GM12873 (cell line): ENCODE measurements around the gene GRM8.

ENCODE experiments used
- TF ChIP-seq, protein P1 (sequence below): IDR thresholded peaks from 2 replicates; pipeline ENCODE4 v1.5.1; 2012; ENCODE audit warnings: low read depth, mild to moderate bottlenecking, moderate library complexity, low read length, control low read depth; ENCODE audit not compliant: insufficient read depth; ENCODE audit errors: missing control alignments

GRM8 gene

GRCh38 chr7:126689037-126689436 is 563.7 kb downstream of the GRM8 start:
- TF ChIP-seq, protein P1, sequence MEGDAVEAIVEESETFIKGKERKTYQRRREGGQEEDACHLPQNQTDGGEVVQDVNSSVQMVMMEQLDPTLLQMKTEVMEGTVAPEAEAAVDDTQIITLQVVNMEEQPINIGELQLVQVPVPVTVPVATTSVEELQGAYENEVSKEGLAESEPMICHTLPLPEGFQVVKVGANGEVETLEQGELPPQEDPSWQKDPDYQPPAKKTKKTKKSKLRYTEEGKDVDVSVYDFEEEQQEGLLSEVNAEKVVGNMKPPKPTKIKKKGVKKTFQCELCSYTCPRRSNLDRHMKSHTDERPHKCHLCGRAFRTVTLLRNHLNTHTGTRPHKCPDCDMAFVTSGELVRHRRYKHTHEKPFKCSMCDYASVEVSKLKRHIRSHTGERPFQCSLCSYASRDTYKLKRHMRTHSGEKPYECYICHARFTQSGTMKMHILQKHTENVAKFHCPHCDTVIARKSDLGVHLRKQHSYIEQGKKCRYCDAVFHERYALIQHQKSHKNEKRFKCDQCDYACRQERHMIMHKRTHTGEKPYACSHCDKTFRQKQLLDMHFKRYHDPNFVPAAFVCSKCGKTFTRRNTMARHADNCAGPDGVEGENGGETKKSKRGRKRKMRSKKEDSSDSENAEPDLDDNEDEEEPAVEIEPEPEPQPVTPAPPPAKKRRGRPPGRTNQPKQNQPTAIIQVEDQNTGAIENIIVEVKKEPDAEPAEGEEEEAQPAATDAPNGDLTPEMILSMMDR: no peak

- TF ChIP-seq, protein P1: no peak
These were observed 566.3 kb downstream of the GRM8 start for GRCh38 chr7:126686474-126686873.

DNA sequence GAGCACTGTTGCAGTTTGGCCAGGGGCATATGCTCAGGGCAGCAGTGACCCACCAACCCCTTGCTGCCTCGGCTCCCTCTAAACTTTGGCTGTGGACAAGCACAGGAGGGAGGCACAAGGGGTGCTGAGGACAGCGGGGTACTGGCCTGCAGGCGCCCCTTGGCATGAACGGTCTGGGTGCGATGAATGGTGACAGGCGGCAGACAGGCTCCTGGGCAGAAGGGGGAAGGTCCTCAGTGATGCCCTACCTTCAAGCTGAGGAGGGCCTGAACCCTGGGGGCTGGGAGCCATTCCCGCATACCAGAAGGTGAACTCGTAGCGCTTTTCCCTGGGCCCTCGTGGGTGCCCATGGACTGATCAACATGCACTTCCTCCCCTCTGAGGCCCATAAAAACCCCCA is 567.1 kb downstream of the GRM8 start:
- TF ChIP-seq, protein P1: no peak

- TF ChIP-seq, protein P1: no peak
These were observed 567.6 kb downstream of the GRM8 start for GRCh38 chr7:126685018-126685573.

GRCh38 chr7:126682176-126682575 is 570.6 kb downstream of the GRM8 start:
- TF ChIP-seq, protein P1: no peak

DNA sequence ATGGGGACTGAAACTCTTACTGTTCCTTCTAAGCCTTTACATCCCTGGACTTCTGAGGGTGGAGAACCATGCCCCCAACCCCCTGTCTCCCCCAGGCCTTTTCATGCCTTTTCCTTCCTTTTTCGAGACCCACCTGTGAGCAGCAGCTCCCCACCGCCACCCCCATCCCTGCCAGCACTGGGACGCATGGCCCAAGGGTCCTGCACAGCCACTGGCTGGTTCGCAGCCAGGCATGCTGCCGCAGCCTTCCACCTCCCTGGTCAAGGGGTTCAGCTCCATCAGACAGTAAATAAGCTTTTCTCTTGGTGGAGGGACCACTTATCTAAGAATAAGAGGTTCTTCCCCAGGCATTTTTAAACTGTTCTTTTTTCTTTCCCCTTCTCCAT is 584.4 kb downstream of the GRM8 start:
- TF ChIP-seq, protein P1: no peak

DNA sequence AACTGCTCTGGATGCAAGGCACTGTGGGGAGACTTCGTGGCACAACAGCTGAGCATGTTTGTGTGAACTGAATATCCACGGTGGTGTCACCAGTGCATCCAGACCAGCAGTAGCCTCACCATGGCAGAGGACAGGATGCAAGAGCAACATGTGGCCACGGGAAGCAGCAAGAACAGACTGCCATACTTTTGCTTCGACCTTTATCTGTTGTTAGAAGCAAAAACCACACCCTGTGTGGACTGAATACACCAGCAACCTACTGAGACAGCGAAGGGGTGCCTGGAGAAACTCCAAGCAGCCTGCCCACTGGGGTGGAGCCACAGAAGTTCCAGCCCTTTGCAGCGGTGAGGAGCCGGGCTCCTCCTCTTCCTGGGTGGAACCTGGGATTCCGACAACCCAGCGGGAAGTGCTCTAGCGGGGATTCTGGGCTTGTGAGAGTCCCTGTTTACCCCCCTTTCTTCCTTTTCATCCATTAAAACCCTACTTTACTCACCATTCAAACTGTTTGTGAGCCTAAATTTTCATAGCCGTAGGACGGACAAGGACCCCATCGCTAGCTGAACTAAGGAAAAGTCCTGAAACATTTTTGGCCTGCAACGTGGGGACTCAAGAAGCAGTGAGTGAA is 584.9 kb downstream of the GRM8 start:
- TF ChIP-seq, protein P1: no peak
